ENCODE measurements around the gene PRM1.

The PRM1 gene

GRCh38 chr16:11273721-11274324 lies 7.3 kb downstream of the PRM1 start:
- no peak for TF ChIP-seq CTCF (IDR thresholded peaks at IDR 0.05; ENCODE audit: insufficient read depth, missing control alignments)
- DNase-seq (ENCODE audit: insufficient read length, low spot score) (no peak), FAIRE-seq (no peak)

- no peak for FAIRE-seq
- no peak for TF ChIP-seq CTCF (IDR thresholded peaks at IDR 0.05; ENCODE audit: insufficient read depth, missing control alignments)
Measured at GRCh38 chr16:11272921-11273720, 8.0 kb downstream of the PRM1 start, which contains the start of gene PRM3. TSS of gene PRM3 (minus strand) at chr16:11273629. CDS start at chr16:11273595, 34 bp downstream.

GRCh38 chr16:11272484-11272883 lies 8.6 kb downstream of the PRM1 start:
- no peak for TF ChIP-seq CTCF (IDR thresholded peaks at IDR 0.05; ENCODE audit: insufficient read depth, missing control alignments)
- no peak for DNase-seq (ENCODE audit: insufficient read length, low spot score)
- no peak for FAIRE-seq

More at GRCh38 chr16:11272921-11273720, 8.0 kb downstream of the PRM1 start, which contains the start of gene PRM3:
- DNase-seq (ENCODE audit: insufficient read length, low spot score), result no peak

GRCh38 chr16:11271610-11272009 lies 9.5 kb downstream of the PRM1 start:
- no peak for TF ChIP-seq CTCF (IDR thresholded peaks at IDR 0.05; ENCODE audit: insufficient read depth, missing control alignments)
- no peak for FAIRE-seq
- DNase-seq (ENCODE audit: insufficient read length, low spot score), result no peak

GRCh38 chr16:11270602-11271162 lies 10.4 kb downstream of the PRM1 start:
- TF ChIP-seq CTCF (IDR thresholded peaks at IDR 0.05; ENCODE audit: insufficient read depth, missing control alignments), result no peak
- no peak for FAIRE-seq
- no peak for DNase-seq (ENCODE audit: insufficient read length, low spot score)

GRCh38 chr16:11268921-11269375 lies 12.2 kb downstream of the PRM1 start, which contains the start of gene TNP2:
TSS of gene TNP2 (minus strand) at chr16:11269325. CDS start at chr16:11269262, 63 bp downstream.
- FAIRE-seq (no peak), DNase-seq (ENCODE audit: insufficient read length, low spot score) (no peak)
- no peak for TF ChIP-seq CTCF (IDR thresholded peaks at IDR 0.05; ENCODE audit: insufficient read depth, missing control alignments)

Data from D721Med (cell line).